ENCODE data around the gene PLCB1. TPM values are rescaled to one million over a fixed set of nuclear protein-coding genes. Genes with fewer than 3 reads are reported as not detected.

Gene PLCB1
- total and polyA plus RNA-seq, 2 donors (not counting 1 experiment from before 2014, with no cell fraction given) = 13.4 to 23.3 TPM

- H3K27ac ChIP-seq (ENCODE audit: insufficient read depth, low read length) = no peak overlapping the region
- TF ChIP-seq EZH2 (IDR thresholded peaks at IDR 0.05; ENCODE audit: low read length, missing control alignments) (no peak), CTCF (conservative IDR thresholded peaks at IDR 0.05 in 1 of 2, IDR thresholded peaks at IDR 0.05 in 1 of 2; ENCODE audit: low read depth in 1 of 2, low read length in 2 of 2) (no peak)
- H3K4me3 ChIP-seq (replicated peaks in 1 of 4; ENCODE audit: control extremely low read depth in 1 of 4, insufficient read depth in 1 of 4, low read depth in 3 of 4, low read length in 4 of 4) = peak overlapping the region in 3 of 4 experiments; percentile 66 to 81 (median 68)
- DNase-seq (ENCODE audit: low read depth in 2 of 2) = no peak
- H2AFZ ChIP-seq (ENCODE audit: low read length) = no peak overlapping the region
- no peaks in the 10 kb centered on the region for H3K9me3 ChIP-seq (ENCODE audit: control insufficient read depth, insufficient read depth, low read depth, low read length)
- H3K36me3 ChIP-seq (ENCODE audit: control insufficient read depth, insufficient read depth, low read length) = no peaks in the 10 kb centered on the region
- H3K4me2 ChIP-seq (ENCODE audit: extremely low read depth, insufficient read depth, low read length) = peak overlapping the region; percentile 94
- H3K4me1 ChIP-seq (ENCODE audit: control insufficient read depth, extremely low read depth, insufficient read depth, low read length) = peaks cover 2% of the 10 kb centered on the region
- H3K27me3 ChIP-seq (ENCODE audit: control insufficient read depth, insufficient read depth, low read length) = no peaks in the 10 kb centered on the region
- H4K20me1 ChIP-seq (ENCODE audit: control insufficient read depth, extremely low read depth, insufficient read depth, low read length) = no peaks in the 10 kb centered on the region
- peaks cover 14% of the 10 kb centered on the region for H3K79me2 ChIP-seq (ENCODE audit: control insufficient read depth, insufficient read depth, low read length)
- no peak overlapping the region for H3K9ac ChIP-seq (ENCODE audit: insufficient read depth, low read length)
Observed at GRCh38 chr20:8130840-8131526, 1.1 kb upstream of the PLCB1 start.

- peak; percentile 40 to 53 for DNase-seq (ENCODE audit: low read depth in 2 of 2)
- Histone ChIP-seq H2AFZ (ENCODE audit: low read length) (peak overlapping the region; percentile 29), H3K36me3 (ENCODE audit: control insufficient read depth, insufficient read depth, low read length) (no peaks in the 10 kb centered on the region), H3K27me3 (ENCODE audit: control insufficient read depth, insufficient read depth, low read length) (no peaks in the 10 kb centered on the region), H3K27ac (ENCODE audit: insufficient read depth, low read length) (peak overlapping the region; percentile 39), H3K79me2 (ENCODE audit: control insufficient read depth, insufficient read depth, low read length) (peaks cover 14% of the 10 kb centered on the region), H3K9me3 (ENCODE audit: control insufficient read depth, insufficient read depth, low read depth, low read length) (no peaks in the 10 kb centered on the region), H4K20me1 (ENCODE audit: control insufficient read depth, extremely low read depth, insufficient read depth, low read length) (no peaks in the 10 kb centered on the region), H3K4me3 (replicated peaks in 1 of 4; ENCODE audit: control extremely low read depth in 1 of 4, insufficient read depth in 1 of 4, low read depth in 3 of 4, low read length in 4 of 4) (peak overlapping the region; percentile 45 to 81 (median 64)), H3K9ac (ENCODE audit: insufficient read depth, low read length) (peak overlapping the region; percentile 64), H3K4me1 (ENCODE audit: control insufficient read depth, extremely low read depth, insufficient read depth, low read length) (peaks cover 2% of the 10 kb centered on the region), H3K4me2 (ENCODE audit: extremely low read depth, insufficient read depth, low read length) (peak overlapping the region; percentile 87)
- no peak for TF ChIP-seq CTCF (conservative IDR thresholded peaks at IDR 0.05 in 1 of 2, IDR thresholded peaks at IDR 0.05 in 1 of 2; ENCODE audit: low read depth in 1 of 2, low read length in 2 of 2)
- TF ChIP-seq EZH2 (IDR thresholded peaks at IDR 0.05; ENCODE audit: low read length, missing control alignments) = no peak
Observed at GRCh38 chr20:8132484-8133309, 631 bp downstream of the PLCB1 start.

GRCh38 chr20:8133310-8133768 lies 1.3 kb downstream of the PLCB1 start:
- Histone ChIP-seq H3K4me2 (ENCODE audit: extremely low read depth, insufficient read depth, low read length) (peak overlapping the region; percentile 87), H4K20me1 (ENCODE audit: control insufficient read depth, extremely low read depth, insufficient read depth, low read length) (no peaks in the 10 kb centered on the region), H3K36me3 (ENCODE audit: control insufficient read depth, insufficient read depth, low read length) (no peaks in the 10 kb centered on the region), H3K9ac (ENCODE audit: insufficient read depth, low read length) (peak overlapping the region; percentile 18), H3K79me2 (ENCODE audit: control insufficient read depth, insufficient read depth, low read length) (peaks cover 14% of the 10 kb centered on the region), H3K4me3 (replicated peaks in 1 of 4; ENCODE audit: control extremely low read depth in 1 of 4, insufficient read depth in 1 of 4, low read depth in 3 of 4, low read length in 4 of 4) (peak overlapping the region; percentile 45 to 81 (median 64)), H3K27ac (ENCODE audit: insufficient read depth, low read length) (no peak overlapping the region), H2AFZ (ENCODE audit: low read length) (no peak overlapping the region), H3K9me3 (ENCODE audit: control insufficient read depth, insufficient read depth, low read depth, low read length) (no peaks in the 10 kb centered on the region), H3K27me3 (ENCODE audit: control insufficient read depth, insufficient read depth, low read length) (no peaks in the 10 kb centered on the region), H3K4me1 (ENCODE audit: control insufficient read depth, extremely low read depth, insufficient read depth, low read length) (peaks cover 2% of the 10 kb centered on the region)
- no peak for DNase-seq (ENCODE audit: low read depth in 2 of 2)
- TF ChIP-seq EZH2 (IDR thresholded peaks at IDR 0.05; ENCODE audit: low read length, missing control alignments) (no peak), CTCF (conservative IDR thresholded peaks at IDR 0.05 in 1 of 2, IDR thresholded peaks at IDR 0.05 in 1 of 2; ENCODE audit: low read depth in 1 of 2, low read length in 2 of 2) (no peak)
